ENCODE data around the gene ZNF587.

GRCh38 chr19:57803265-57803593, 46.4 kb upstream of the ZNF587 start:
- TF ChIP-seq CTCF (conservative IDR thresholded peaks at IDR 0.05; ENCODE audit: low read depth, low read length) (no peak), EZH2 (IDR thresholded peaks at IDR 0.05; ENCODE audit: low read length, unreplicated experiment) (no peak), EZH2phosphoT487 (IDR thresholded peaks at IDR 0.05; ENCODE audit: borderline replicate concordance, low read length) (no peak)
